CD4-positive, alpha-beta T cell treated with Interferon gamma for 1 hour (primary cell): ENCODE results near the gene USP17L27.
A peak's percentile ranks its signal among the peaks of the same experiment; 100 is the strongest.
"Not testable (repeated sequence)": the region's sequence is repeated elsewhere in the genome, so short reads cannot be mapped to it uniquely, and the experiment has no call there.

Experiments used
- DNase-seq: peaks from one replicate; pipeline ENCODE4 v3.0.0-alpha.2; 2020

USP17L27 gene

GRCh38 chr4:9343848-9344247 is at the start of gene USP17L27:
Gene USP17L27, plus strand, starts transcription at chr4:9344148. Its CDS starts 0 bp downstream, at chr4:9344148.
- not testable (repeated sequence) for DNase-seq

DNA sequence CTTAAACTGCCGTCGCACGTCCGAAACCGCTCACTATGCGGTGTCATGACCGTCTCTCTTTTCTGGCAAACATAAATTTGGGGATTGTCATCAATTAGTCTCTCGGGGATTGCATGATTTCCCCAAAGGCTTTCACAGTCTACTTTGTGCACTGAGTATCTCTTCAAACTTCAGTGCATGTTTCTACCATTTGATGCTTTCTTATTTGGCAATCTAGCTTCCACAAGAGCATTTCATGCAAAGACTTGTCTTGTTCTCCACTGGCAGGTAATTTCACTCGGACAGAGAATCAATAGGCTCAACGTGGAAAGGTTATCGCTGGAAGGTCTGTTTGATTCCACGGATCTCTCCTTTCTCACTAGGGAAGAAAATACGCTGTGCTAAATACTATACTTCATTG is 19.8 kb upstream of the USP17L27 start:
- DNase-seq, result not testable (repeated sequence)

DNA sequence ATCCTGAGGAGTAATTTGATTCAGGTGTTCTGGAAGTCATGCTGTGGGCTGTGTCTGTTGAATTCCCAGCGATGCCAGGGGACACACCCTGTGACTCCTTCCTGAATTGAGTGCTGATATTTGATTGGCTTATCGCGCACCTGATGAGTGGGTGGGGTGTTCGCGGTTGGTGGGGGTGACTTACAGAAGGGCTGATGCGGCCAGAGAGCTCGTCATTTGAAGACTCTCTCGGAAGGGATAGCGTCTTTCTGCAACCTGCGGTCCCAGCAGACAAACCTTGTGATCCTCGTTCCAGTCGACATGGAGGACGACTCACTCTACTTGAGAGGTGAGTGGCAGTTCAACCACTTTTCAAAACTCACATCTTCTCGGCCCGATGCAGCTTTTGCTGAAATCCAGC is 19.1 kb upstream of the USP17L27 start, which contains the start of gene USP17L24:
Gene USP17L24 (plus strand): TSS at position 301 of the 400 bp plus-strand sequence. CDS start 0 bp downstream, at position 301.
- not testable (repeated sequence) for DNase-seq

- not testable (repeated sequence) for DNase-seq
Measured at GRCh38 chr4:9329611-9330010, 14.3 kb upstream of the USP17L27 start, which contains the start of gene USP17L25. Gene USP17L25, plus strand, starts transcription at chr4:9329911. Its CDS starts 0 bp downstream, at chr4:9329911.

DNA sequence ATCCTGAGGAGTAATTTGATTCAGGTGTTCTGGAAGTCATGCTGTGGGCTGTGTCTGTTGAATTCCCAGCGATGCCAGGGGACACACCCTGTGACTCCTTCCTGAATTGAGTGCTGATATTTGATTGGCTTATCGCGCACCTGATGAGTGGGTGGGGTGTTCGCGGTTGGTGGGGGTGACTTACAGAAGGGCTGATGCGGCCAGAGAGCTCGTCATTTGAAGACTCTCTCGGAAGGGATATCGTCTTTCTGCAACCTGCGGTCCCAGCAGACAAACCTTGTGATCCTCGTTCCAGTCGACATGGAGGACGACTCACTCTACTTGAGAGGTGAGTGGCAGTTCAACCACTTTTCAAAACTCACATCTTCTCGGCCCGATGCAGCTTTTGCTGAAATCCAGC is 9.6 kb upstream of the USP17L27 start, which contains the start of gene USP17L26:
Gene USP17L26 (plus strand): TSS at position 301 of the 400 bp plus-strand sequence. CDS start 0 bp downstream, at position 301.
- not testable (repeated sequence) for DNase-seq

GRCh38 chr4:9339103-9339502 is 4.8 kb upstream of the USP17L27 start, which contains the start of gene USP17L5:
Gene USP17L5, plus strand, starts transcription at chr4:9339403. Its CDS starts 0 bp downstream, at chr4:9339403.
- DNase-seq, result not testable (repeated sequence)

DNA sequence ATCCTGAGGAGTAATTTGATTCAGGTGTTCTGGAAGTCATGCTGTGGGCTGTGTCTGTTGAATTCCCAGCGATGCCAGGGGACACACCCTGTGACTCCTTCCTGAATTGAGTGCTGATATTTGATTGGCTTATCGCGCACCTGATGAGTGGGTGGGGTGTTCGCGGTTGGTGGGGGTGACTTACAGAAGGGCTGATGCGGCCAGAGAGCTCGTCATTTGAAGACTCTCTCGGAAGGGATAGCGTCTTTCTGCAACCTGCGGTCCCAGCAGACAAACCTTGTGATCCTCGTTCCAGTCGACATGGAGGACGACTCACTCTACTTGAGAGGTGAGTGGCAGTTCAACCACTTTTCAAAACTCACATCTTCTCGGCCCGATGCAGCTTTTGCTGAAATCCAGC is 4.6 kb downstream of the USP17L27 start, which contains the start of gene USP17L28:
Gene USP17L28 (plus strand): TSS at position 301 of the 400 bp plus-strand sequence. CDS start 0 bp downstream, at position 301.
- DNase-seq, result not testable (repeated sequence)

DNA sequence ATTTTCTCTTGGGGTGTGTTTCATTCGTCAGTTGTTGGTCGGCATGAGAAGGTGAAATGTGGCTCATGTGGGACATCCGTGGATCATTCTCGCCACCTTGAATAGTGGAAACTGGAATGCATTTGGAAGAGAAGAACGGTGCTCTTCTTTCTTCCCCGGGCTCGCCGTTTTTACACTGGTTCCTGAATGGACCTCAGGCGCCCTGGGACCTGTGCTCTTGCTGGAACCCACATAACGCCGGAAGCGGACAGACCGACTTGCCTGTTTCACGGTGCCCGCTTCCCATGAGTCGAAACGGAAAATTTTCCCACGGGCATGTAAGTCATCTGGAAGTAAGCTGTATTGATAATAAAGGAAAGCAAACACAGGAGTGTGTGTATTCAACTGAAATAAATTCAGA is 6.9 kb downstream of the USP17L27 start:
- not testable (repeated sequence) for DNase-seq

GRCh38 chr4:9353338-9353737 is 9.4 kb downstream of the USP17L27 start, which contains the start of gene USP17L29:
Gene USP17L29, plus strand, starts transcription at chr4:9353638. Its CDS starts 0 bp downstream, at chr4:9353638.
- not testable (repeated sequence) for DNase-seq

DNA sequence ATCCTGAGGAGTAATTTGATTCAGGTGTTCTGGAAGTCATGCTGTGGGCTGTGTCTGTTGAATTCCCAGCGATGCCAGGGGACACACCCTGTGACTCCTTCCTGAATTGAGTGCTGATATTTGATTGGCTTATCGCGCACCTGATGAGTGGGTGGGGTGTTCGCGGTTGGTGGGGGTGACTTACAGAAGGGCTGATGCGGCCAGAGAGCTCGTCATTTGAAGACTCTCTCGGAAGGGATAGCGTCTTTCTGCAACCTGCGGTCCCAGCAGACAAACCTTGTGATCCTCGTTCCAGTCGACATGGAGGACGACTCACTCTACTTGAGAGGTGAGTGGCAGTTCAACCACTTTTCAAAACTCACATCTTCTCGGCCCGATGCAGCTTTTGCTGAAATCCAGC is 18.9 kb downstream of the USP17L27 start, which contains the start of gene USP17L30:
Gene USP17L30 (plus strand): TSS at position 301 of the 400 bp plus-strand sequence. CDS start 0 bp downstream, at position 301.
- not testable (repeated sequence) for DNase-seq

GRCh38 chr4:9379881-9380280 is 35.9 kb downstream of the USP17L27 start:
- not testable (repeated sequence) for DNase-seq

- peak; percentile 58 for DNase-seq
Measured at GRCh38 chr4:9381012-9381534, 37.1 kb downstream of the USP17L27 start.

DNA sequence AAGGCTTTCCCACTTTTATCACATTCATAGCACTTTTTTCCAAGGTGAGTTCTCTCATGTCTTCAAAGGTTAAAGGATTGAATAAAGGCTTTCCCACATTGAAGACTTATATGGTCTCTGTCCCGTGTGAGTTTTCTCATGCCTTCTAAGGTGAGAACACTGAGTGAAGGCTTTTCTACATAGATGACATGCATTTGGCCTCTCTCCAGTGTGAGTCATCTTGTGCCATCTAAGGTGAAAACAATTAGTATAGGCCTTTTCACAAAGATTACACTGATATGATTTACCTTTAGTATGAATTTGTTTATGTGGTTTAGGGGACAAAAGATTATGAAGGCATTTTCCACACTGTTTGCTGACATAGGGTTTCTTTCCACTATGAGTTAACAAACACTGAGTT is 40.2 kb downstream of the USP17L27 start:
- DNase-seq, result no peak

- not testable (repeated sequence) for DNase-seq
Measured at GRCh38 chr4:9389001-9389400, 45.1 kb downstream of the USP17L27 start.
